IMR-90 (cell line): ENCODE results near the gene RCN1. TPM values are rescaled to one million over a fixed set of nuclear protein-coding genes. Genes with fewer than 3 reads are reported as not detected.

Experiments
- ATAC-seq: fragments of 200-7000 bp; cut with Tn5 transposase; 2 replicates; pipeline ENCODE4 v1.9.1; 2020; ENCODE audit warnings: low read depth, mild to moderate bottlenecking, moderate library complexity
- BruUV-seq: library from RNA; stranded (reverse); fragments of 400-500 nt; replicated peaks from 2 replicates; lab custom pipeline; 2021; lab: Mats Ljungman, UMichigan
- CTCF ChIA-PET: fragments of 300-600 bp; formaldehyde crosslinking; extraction: SDS; loops from one replicate; lab custom pipeline; 2021; ENCODE audit warnings: antibody characterized with exemption; lab: Yijun Ruan, JAX
- POLR2A ChIA-PET: fragments of 300-600 bp; sonication (Branson Sonifier 250); formaldehyde crosslinking; loops from one replicate; lab custom pipeline; 2022; ENCODE audit warnings: antibody characterized with exemption; ENCODE audit not compliant: unreplicated experiment; lab: Charles Lee
- DNase-seq: peaks from one replicate; pipeline ENCODE4 v3.0.0; 2013
- H2AFZ ChIP-seq: replicated peaks from 2 replicates; pipeline ENCODE3; 2013; ENCODE audit warnings: low read length, mild to moderate bottlenecking; ENCODE audit not compliant: poor library complexity
- H2AK5ac ChIP-seq: 2 replicates; pipeline ENCODE4 v1.6.1; 2013; ENCODE audit warnings: low read depth, low read length, inconsistent platforms
- H2AK9ac ChIP-seq: replicated peaks from 2 replicates; pipeline ENCODE3; 2013; ENCODE audit warnings: mild to moderate bottlenecking, low read depth, low read length, moderate library complexity; ENCODE audit not compliant: poor library complexity
- H2BK120ac ChIP-seq: 2 replicates; pipeline ENCODE4 v1.6.1; 2013; ENCODE audit warnings: low read depth, low read length, inconsistent platforms
- H2BK15ac ChIP-seq: 3 replicates; pipeline ENCODE4 v1.6.1; 2013; ENCODE audit warnings: low read depth, low read length, inconsistent platforms
- H2BK20ac ChIP-seq: 2 replicates; pipeline ENCODE4 v1.6.1; 2013; ENCODE audit warnings: low read depth, mild to moderate bottlenecking, inconsistent platforms, low read length, moderate library complexity
- H2BK5ac ChIP-seq: 2 replicates; pipeline ENCODE4 v1.6.1; 2013; ENCODE audit warnings: mild to moderate bottlenecking, low read depth, low read length, inconsistent platforms; ENCODE audit not compliant: poor library complexity, severe bottlenecking
- H3K14ac ChIP-seq: replicated peaks from 2 replicates; pipeline ENCODE4 v1.6.1; 2013; ENCODE audit warnings: low read depth, low read length, inconsistent platforms
- H3K18ac ChIP-seq: 2 replicates; pipeline ENCODE4 v1.6.1; 2013; ENCODE audit warnings: low read depth, low read length, control low read depth
- H3K23ac ChIP-seq: 2 replicates; pipeline ENCODE4 v1.6.1; 2013; ENCODE audit warnings: low read depth, low read length, inconsistent platforms
- H3K27ac ChIP-seq: 2 replicates; pipeline ENCODE4 v1.5.1; 2013; ENCODE audit warnings: mild to moderate bottlenecking, control low read depth, low read length; ENCODE audit not compliant: insufficient read depth
- H3K27me3 ChIP-seq: 2 replicates; pipeline ENCODE4 v1.6.1; 2013; ENCODE audit warnings: low read length; ENCODE audit not compliant: control insufficient read depth, insufficient read depth
- H3K36me3 ChIP-seq: 2 replicates; pipeline ENCODE4 v1.6.1; 2013; ENCODE audit warnings: low read length, mixed read lengths; ENCODE audit not compliant: control insufficient read depth, insufficient read depth
- H3K4ac ChIP-seq: 2 replicates; pipeline ENCODE4 v1.6.1; 2013; ENCODE audit warnings: low read depth, low read length, inconsistent platforms
- H3K4me1 ChIP-seq: 2 replicates; pipeline ENCODE4 v1.6.1; 2013; ENCODE audit warnings: low read length, mixed read lengths; ENCODE audit not compliant: control insufficient read depth, insufficient read depth
- H3K4me2 ChIP-seq: 2 replicates; pipeline ENCODE4 v1.6.1; 2013; ENCODE audit warnings: low read depth, mild to moderate bottlenecking, control low read depth, low read length, moderate library complexity
- H3K4me3 ChIP-seq: 2 replicates; pipeline ENCODE4 v1.5.1; 2013; ENCODE audit warnings: low read depth, mild to moderate bottlenecking, control low read depth, low read length, moderate library complexity; ENCODE audit not compliant: insufficient read depth
- H3K56ac ChIP-seq: 2 replicates; pipeline ENCODE4 v1.6.1; 2013; ENCODE audit warnings: low read length, inconsistent platforms; ENCODE audit not compliant: insufficient read depth; ENCODE audit errors: extremely low read depth
- H3K79me1 ChIP-seq, 2 experiments: 2 replicates each; pipeline ENCODE4 v1.6.1; 2013; ENCODE audit warnings: low read length in 2 of 2, inconsistent platforms in 1 of 2, low read depth in 1 of 2
- H3K9ac ChIP-seq: 2 replicates; pipeline ENCODE4 v1.6.1; 2013; ENCODE audit warnings: low read depth, low read length, control low read depth
- H3K9me1 ChIP-seq: 2 replicates; pipeline ENCODE4 v1.6.1; 2013; ENCODE audit warnings: low read length, inconsistent platforms; ENCODE audit not compliant: insufficient read depth
- H3K9me3 ChIP-seq: 2 replicates; pipeline ENCODE4 v1.6.1; 2013; ENCODE audit warnings: low read length; ENCODE audit not compliant: control insufficient read depth, insufficient read depth
- H4K20me1 ChIP-seq: 2 replicates; pipeline ENCODE4 v1.6.1; 2013; ENCODE audit warnings: low read length, inconsistent platforms; ENCODE audit not compliant: insufficient read depth
- H4K5ac ChIP-seq: 2 replicates; pipeline ENCODE4 v1.6.1; 2013; ENCODE audit warnings: mild to moderate bottlenecking, low read depth, low read length, control low read depth
- H4K8ac ChIP-seq, 2 experiments: 2 replicates each; pipeline ENCODE4 v1.6.1; 2013; ENCODE audit warnings: low read depth in 2 of 2, low read length in 2 of 2, control low read depth in 1 of 2, inconsistent platforms in 1 of 2
- H4K91ac ChIP-seq: 2 replicates; pipeline ENCODE4 v1.6.1; 2013; ENCODE audit warnings: low read depth, low read length, inconsistent platforms; ENCODE audit not compliant: insufficient read depth
- BHLHE40 ChIP-seq: fragments of 150-350 bp; IDR thresholded peaks from 2 replicates; pipeline ENCODE4 v1.6.1; 2016; ENCODE audit warnings: mild to moderate bottlenecking, low read depth, low read length
- CEBPB ChIP-seq: IDR thresholded peaks from 2 replicates; pipeline ENCODE4 v1.6.1; 2012; ENCODE audit warnings: low read depth, low read length, improper control_type of control experiment
- CHD1 ChIP-seq: IDR thresholded peaks from 2 replicates; pipeline ENCODE4 v1.6.1; 2012; ENCODE audit warnings: low read depth, low read length, improper control_type of control experiment
- MXI1 ChIP-seq: IDR thresholded peaks from 2 replicates; pipeline ENCODE4 v1.6.1; 2012; ENCODE audit warnings: low read depth, mild to moderate bottlenecking, low read length, moderate library complexity, borderline replicate concordance
- POLR2A ChIP-seq: IDR thresholded peaks from 2 replicates; pipeline ENCODE4 v1.6.1; 2012; ENCODE audit warnings: mild to moderate bottlenecking, low read depth, low read length
- RCOR1 ChIP-seq: IDR thresholded peaks from 2 replicates; pipeline ENCODE4 v1.6.1; 2012; ENCODE audit warnings: mild to moderate bottlenecking, low read length, improper control_type of control experiment; ENCODE audit not compliant: insufficient replicate concordance
- RFX5 ChIP-seq: IDR thresholded peaks from 2 replicates; pipeline ENCODE4 v1.8.0; 2012; ENCODE audit warnings: low read depth, mild to moderate bottlenecking, low read length, moderate library complexity
- SMC3 ChIP-seq: fragments of 150-350 bp; IDR thresholded peaks from 2 replicates; pipeline ENCODE4 v1.6.1; 2016; ENCODE audit warnings: low read depth, mild to moderate bottlenecking, antibody characterized with exemption, low read length, moderate library complexity
- WGBS, 2 experiments: methylation state at CpG; one replicate each; pipeline versions ENCODE4 v1.1.5 to v1.1.7; 2013; ENCODE audit warnings: missing lambda C conversion rate in 2 of 2; ENCODE audit not compliant: insufficient read length in 1 of 2; ENCODE audit errors: extremely low coverage in 2 of 2; 5-methylcytosine and 5-hydroxymethylcytosine counted together
- dilution Hi-C: fragments of 300-500 bp; cut with HindIII; formaldehyde crosslinking; loops from one replicate; pipeline ENCODE4 v1.14.3; 2018; ENCODE audit warnings: low sequenced_read_pairs; ENCODE audit not compliant: unreplicated experiment
- in situ Hi-C: fragments of 300-500 bp; cut with MboI; formaldehyde crosslinking; loops from 3 replicates; pipeline ENCODE4 v1.14.3; 2019; ENCODE audit warnings: low sequenced_read_pairs, inconsistent platforms, mixed read lengths
- intact Hi-C: fragments of 100-400 bp; cut with micrococcal nuclease; formaldehyde crosslinking; loops from 2 replicates; pipeline ENCODE4 v1.10.0; 2022
- polyA plus RNA-seq, 3 experiments: library from polyadenylated mRNA; depleted of rRNA; stranded (reverse); fragments of >200 nt; gene quantifications; 2 replicates each; pipeline ENCODE4 v1.2.3, GENCODE V29; 2012; ENCODE audit warnings: low replicate concordance in 1 of 3
- total RNA-seq: library from RNA; depleted of rRNA; stranded (reverse); fragments of >200 nt; gene quantifications from 2 replicates; pipeline ENCODE4 v1.2.3, GENCODE V29; 2012
- TF ChIP-seq, protein P1 (sequence below): conservative IDR thresholded peaks from 2 replicates; pipeline ENCODE4 v1.5.1; 2012; ENCODE audit warnings: mild to moderate bottlenecking, low read depth, low read length, improper control_type of control experiment
- TF ChIP-seq, protein P2 (sequence below): fragments of 150-350 bp; IDR thresholded peaks from 2 replicates; pipeline ENCODE4 v1.6.1; 2016; ENCODE audit warnings: low read depth, mild to moderate bottlenecking, low read length, moderate library complexity, borderline replicate concordance

RCN1 gene
- total and polyA plus RNA-seq, 2 of the 4 experiments (the other 2 are of a cell fraction) = 129 to 193 TPM

DNA sequence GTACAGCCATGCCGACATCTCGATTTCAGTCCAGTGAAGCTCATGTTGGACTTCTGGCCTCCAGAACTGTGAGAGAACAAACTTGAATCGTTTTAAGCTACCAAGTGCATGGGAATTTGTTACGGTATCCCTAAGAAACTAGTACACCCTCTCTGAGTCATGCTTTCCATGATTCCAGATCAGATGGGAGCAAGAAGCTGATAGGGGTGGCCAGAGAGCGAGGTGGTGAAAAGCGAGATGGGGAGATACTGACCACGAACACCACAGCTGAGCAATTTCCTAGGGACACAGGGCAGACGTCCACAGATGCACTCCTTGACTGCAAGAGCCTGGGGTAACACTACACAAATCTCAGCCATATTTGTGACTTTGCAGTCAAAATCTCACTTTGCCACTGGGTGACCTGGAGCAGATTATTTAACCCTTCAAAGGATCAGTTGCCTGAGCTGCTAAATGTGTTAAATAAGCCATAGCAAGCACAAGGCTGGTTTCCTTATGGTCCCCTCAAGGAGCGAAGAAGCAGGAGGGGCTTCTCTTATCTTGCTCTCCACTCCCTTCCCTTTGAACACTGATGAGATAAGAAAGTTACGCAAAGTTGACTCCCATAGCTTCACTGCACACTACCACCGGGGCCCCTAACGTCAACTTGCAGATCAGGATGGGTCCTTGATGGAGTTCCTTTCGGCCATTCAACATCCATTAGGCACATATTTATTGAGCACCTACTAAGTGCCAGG, 22.6 kb upstream of the RCN1 start:
- Histone ChIP-seq H3K79me1 (no peaks in the 10 kb centered on the region), H3K9ac (no peak overlapping the region), H3K9me3 (no peaks in the 10 kb centered on the region; the same call in 1 of the 2 replicates), H3K36me3 (no peaks in the 10 kb centered on the region), H2BK5ac (no peak overlapping the region), H2BK20ac (no peak overlapping the region), H3K14ac (no peak overlapping the region), H2BK120ac (no peak overlapping the region), H3K27ac (no peak overlapping the region), H4K8ac (no peak overlapping the region), H3K4me2 (no peak overlapping the region), H3K4ac (no peak overlapping the region), H2BK15ac (no peak overlapping the region), H4K20me1 (no peaks in the 10 kb centered on the region), H2AFZ (no peak overlapping the region), H4K91ac (no peak overlapping the region), H3K4me1 (no peaks in the 10 kb centered on the region; the same call in 1 of the 2 replicates), H2AK9ac (no peak overlapping the region), H3K23ac (no peak overlapping the region), H4K5ac (no peak overlapping the region), H3K56ac (no peak overlapping the region), H3K9me1 (no peaks in the 10 kb centered on the region), H3K18ac (no peak overlapping the region), H3K27me3 (peaks cover 71% of the 10 kb centered on the region), H2AK5ac (no peak overlapping the region), H3K4me3 (no peak overlapping the region)
- intact Hi-C loops (no loop called here), in situ Hi-C loops (no loop called here), dilution Hi-C loops (loop anchor here (25.0 kb wide), 1 partner anchor 94 kb away; no protein-coding TSS in a partner anchor)
- BruUV-seq = no TSS peak
- ChIA-PET POLR2A (interaction anchor here (1.2 kb wide), 1 partner anchor 26 kb away, joined by 3 read pairs; no protein-coding TSS in a partner anchor), CTCF (interaction anchor here (0.6 kb wide), 1 partner anchor 13 kb away, joined by 4 read pairs; no protein-coding TSS in a partner anchor)
- WGBS, 2 experiments = 71% methylated on average over 6 of the region's 13 CpGs; no CpG with 5 or more reads in 1 of the 2 experiments
- DNase-seq = no peak
- TF ChIP-seq RFX5 = no peak
- TF ChIP-seq, protein P1, sequence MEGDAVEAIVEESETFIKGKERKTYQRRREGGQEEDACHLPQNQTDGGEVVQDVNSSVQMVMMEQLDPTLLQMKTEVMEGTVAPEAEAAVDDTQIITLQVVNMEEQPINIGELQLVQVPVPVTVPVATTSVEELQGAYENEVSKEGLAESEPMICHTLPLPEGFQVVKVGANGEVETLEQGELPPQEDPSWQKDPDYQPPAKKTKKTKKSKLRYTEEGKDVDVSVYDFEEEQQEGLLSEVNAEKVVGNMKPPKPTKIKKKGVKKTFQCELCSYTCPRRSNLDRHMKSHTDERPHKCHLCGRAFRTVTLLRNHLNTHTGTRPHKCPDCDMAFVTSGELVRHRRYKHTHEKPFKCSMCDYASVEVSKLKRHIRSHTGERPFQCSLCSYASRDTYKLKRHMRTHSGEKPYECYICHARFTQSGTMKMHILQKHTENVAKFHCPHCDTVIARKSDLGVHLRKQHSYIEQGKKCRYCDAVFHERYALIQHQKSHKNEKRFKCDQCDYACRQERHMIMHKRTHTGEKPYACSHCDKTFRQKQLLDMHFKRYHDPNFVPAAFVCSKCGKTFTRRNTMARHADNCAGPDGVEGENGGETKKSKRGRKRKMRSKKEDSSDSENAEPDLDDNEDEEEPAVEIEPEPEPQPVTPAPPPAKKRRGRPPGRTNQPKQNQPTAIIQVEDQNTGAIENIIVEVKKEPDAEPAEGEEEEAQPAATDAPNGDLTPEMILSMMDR = no peak
- no peak for TF ChIP-seq RCOR1
- TF ChIP-seq BHLHE40 = no peak
- no peak for TF ChIP-seq CHD1
- TF ChIP-seq, protein P2, sequence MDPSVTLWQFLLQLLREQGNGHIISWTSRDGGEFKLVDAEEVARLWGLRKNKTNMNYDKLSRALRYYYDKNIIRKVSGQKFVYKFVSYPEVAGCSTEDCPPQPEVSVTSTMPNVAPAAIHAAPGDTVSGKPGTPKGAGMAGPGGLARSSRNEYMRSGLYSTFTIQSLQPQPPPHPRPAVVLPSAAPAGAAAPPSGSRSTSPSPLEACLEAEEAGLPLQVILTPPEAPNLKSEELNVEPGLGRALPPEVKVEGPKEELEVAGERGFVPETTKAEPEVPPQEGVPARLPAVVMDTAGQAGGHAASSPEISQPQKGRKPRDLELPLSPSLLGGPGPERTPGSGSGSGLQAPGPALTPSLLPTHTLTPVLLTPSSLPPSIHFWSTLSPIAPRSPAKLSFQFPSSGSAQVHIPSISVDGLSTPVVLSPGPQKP = no peak
- no peak for TF ChIP-seq MXI1
- TF ChIP-seq CEBPB = no peak
- TF ChIP-seq SMC3 = no peak
- no peak for TF ChIP-seq POLR2A
- ATAC-seq = no peak
